Epithelial cell of proximal tubule (primary cell): ENCODE measurements around the gene GLI2. TPM values are rescaled to one million over a fixed set of nuclear protein-coding genes. Genes with fewer than 3 reads are reported as not detected.
A peak's percentile ranks its signal among the peaks of the same experiment; 100 is the strongest.

Source experiments
- DNase-seq: peaks from one replicate; pipeline ENCODE4 v3.0.0-alpha.2; 2011; ENCODE audit warnings: low read depth
- H3K4me3 ChIP-seq: 2 replicates; pipeline ENCODE4 v1.5.1; 2011; ENCODE audit warnings: low read depth, mild to moderate bottlenecking, low read length
- CTCF ChIP-seq: conservative IDR thresholded peaks from 2 replicates; pipeline ENCODE4 v1.5.1; 2012; ENCODE audit warnings: low read depth, mild to moderate bottlenecking, low read length
- total RNA-seq: library from RNA; depleted of rRNA; stranded (reverse); fragments of >200 nt; gene quantifications from 2 replicates; pipeline ENCODE4 v1.2.3, GENCODE V29; 2015

Gene GLI2
- total RNA-seq, 1 donor from 2014 or later, result 4.0 TPM

- no peak overlapping the region for H3K4me3 ChIP-seq
- no peak for DNase-seq
- no peak for TF ChIP-seq CTCF
Measured at GRCh38 chr2:120740375-120740764, 4.7 kb downstream of the GLI2 start.

GRCh38 chr2:120740765-120741524 is 5.3 kb downstream of the GLI2 start:
- no peak for DNase-seq
- H3K4me3 ChIP-seq, result no peak overlapping the region
- TF ChIP-seq CTCF, result no peak

DNA sequence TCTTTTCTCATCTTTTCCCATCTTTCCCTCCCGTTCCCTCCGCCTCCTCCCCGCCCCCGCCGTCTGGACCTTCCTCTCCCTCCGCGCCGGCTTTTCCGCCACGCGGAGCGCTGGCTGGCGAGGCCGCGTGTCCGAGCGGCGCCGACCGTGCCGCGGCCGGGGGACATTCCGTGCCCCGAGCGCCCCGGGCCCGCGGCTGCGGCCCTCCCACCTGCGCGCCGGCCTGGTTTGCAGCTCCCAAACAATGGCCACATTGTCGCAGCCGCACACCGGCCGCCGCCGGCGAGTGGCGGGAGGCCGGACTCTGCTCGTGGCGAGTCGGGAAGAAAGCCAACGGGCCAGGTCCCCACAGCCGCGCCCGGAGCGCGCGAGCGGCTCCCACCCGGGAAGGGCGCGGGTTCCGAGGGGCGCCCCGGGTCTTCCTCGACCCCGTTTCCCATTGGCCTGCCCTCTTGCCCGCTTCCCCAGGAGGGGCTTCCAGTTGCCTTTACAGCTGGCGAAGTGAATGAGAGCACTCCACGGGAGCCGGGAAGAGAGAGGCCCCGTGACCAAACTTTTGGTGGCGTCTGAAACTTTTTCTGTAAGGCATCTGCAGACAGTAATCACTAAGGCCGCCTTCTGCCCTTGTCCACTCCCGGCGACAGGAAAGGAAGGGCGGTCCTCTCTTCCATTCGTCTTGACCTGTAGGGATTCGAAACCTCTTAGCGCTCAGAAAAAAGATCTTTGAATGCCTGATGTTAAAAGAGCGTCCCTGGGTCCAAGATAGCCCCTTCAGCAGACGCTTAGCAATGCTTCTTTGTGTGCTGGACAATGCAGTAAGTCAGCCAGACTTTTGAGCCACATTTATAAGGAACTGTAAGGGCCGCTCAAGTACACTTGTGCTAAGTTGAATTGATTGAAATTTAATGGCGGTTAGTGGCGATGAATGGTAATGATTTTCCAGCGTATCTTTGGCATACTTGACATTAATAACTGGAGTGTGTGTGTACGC is 6.2 kb downstream of the GLI2 start:
- no peak for TF ChIP-seq CTCF
- peak overlapping the region; percentile 23 for H3K4me3 ChIP-seq
- no peak for DNase-seq

- DNase-seq, result no peak
- H3K4me3 ChIP-seq, result no peak overlapping the region
- TF ChIP-seq CTCF, result no peak
Measured at GRCh38 chr2:120743657-120744056, 8.0 kb downstream of the GLI2 start.

DNA sequence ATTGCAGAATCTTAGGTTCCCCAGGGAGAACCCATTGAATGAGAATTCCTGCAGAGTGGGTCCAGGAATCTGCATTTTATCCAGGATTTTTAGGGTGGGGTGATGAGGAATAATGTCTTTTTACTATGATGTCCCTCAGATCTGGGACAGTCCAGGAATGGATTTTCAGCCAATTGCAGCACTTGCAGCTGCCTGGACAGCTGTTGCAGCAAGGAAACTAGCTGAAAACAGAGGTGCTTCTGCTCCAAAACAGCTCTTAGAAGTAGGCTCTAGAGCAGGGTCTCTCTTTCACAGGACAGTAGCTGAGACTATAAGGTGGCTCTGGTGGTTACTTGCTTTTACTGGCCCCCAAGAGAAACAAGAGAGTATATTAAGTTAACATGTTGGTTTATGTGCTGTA is 9.1 kb downstream of the GLI2 start:
- TF ChIP-seq CTCF, result no peak
- DNase-seq, result no peak
- H3K4me3 ChIP-seq, result no peak overlapping the region

DNA sequence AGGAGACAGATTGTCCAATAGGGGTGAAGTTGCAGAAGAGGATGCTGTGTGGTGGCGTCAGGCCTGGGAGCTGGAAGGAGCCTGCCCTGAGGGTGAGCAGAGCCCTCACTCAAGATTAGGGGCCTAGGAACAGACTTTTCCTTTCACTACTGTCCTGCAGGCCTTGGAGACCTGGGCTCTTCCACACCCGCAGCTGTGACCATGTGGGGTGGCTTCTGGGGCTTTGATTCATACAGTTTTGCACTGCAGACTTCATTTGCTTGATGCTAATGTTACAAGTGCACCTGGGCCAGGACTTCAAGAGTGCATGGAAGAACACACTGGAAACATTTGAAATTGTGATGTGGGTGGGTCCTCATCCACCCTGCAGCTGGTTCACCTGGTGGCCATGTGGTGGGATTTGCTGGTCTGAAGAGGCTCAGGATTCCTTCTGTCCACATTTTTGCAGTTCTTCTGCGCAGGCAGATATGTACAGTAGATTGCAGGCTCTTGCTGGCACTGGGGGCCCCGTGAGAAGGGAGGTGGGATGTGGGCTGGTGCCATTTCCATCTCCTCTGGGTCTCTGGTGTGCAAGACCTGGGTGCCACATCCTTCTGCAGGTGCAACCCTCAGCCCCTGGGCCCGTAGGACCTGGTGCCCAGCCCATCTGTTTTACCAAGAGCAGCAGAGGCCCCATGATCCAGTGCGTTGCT is 9.9 kb downstream of the GLI2 start:
- no peak overlapping the region for H3K4me3 ChIP-seq
- DNase-seq, result no peak
- TF ChIP-seq CTCF, result no peak
